NCI-H2171 treated with DMSO at 0.1 percent for 48 hours (cell line): ENCODE measurements around the gene CLVS2.

Experiments
- DNase-seq: peaks from one replicate; lab custom pipeline; 2025; lab: John Stamatoyannopoulos, UW

Gene CLVS2

GRCh38 chr6:122995921-122996793, at the start of gene CLVS2:
CLVS2 (plus strand) TSS chr6:122996235; CDS start chr6:122997778, 1,543 bp downstream.
- peak; percentile 87 for DNase-seq

- DNase-seq = peak; percentile 73
Measured at GRCh38 chr6:122947355-122947754, 48.7 kb upstream of the CLVS2 start.

GRCh38 chr6:122953766-122954165, 42.3 kb upstream of the CLVS2 start:
- no peak for DNase-seq

- no peak for DNase-seq
Measured at GRCh38 chr6:122956376-122956775, 39.7 kb upstream of the CLVS2 start.

GRCh38 chr6:122962000-122962624, 33.9 kb upstream of the CLVS2 start:
- DNase-seq = no peak

GRCh38 chr6:122969999-122970533, 26.0 kb upstream of the CLVS2 start:
- DNase-seq = no peak

GRCh38 chr6:122977180-122977579, 18.9 kb upstream of the CLVS2 start:
- no peak for DNase-seq

- no peak for DNase-seq
Measured at GRCh38 chr6:122984393-122984792, 11.6 kb upstream of the CLVS2 start.

GRCh38 chr6:122994256-122994655, 1.8 kb upstream of the CLVS2 start:
- DNase-seq = no peak

- DNase-seq = peak; percentile 68
Measured at GRCh38 chr6:122996794-122997505, 915 bp downstream of the CLVS2 start.

GRCh38 chr6:122997541-122998150, 1.6 kb downstream of the CLVS2 start:
- DNase-seq = no peak

- no peak for DNase-seq
Measured at GRCh38 chr6:122998403-122998975, 2.5 kb downstream of the CLVS2 start.

- peak; percentile 9 for DNase-seq
Measured at GRCh38 chr6:123000244-123000770, 4.3 kb downstream of the CLVS2 start.

GRCh38 chr6:123001540-123001939, 5.5 kb downstream of the CLVS2 start:
- DNase-seq = no peak

GRCh38 chr6:123007885-123008284, 11.8 kb downstream of the CLVS2 start:
- no peak for DNase-seq

GRCh38 chr6:123009059-123009458, 13.0 kb downstream of the CLVS2 start:
- DNase-seq = peak; percentile 59

GRCh38 chr6:123014835-123015234, 18.8 kb downstream of the CLVS2 start:
- no peak for DNase-seq

GRCh38 chr6:123016431-123017103, 20.5 kb downstream of the CLVS2 start:
- peak; percentile 90 for DNase-seq

GRCh38 chr6:123017104-123017682, 21.2 kb downstream of the CLVS2 start:
- no peak for DNase-seq

GRCh38 chr6:123022975-123023374, 26.9 kb downstream of the CLVS2 start:
- DNase-seq = no peak
